ENCODE data around the gene MT1G.
"Not testable (repeated sequence)": the region's sequence is repeated elsewhere in the genome, so short reads cannot be mapped to it uniquely, and the experiment has no call there.

MT1G gene

GRCh38 chr16:56667581-56668571, at the start of gene MT1G:
TSS of gene MT1G (minus strand) at chr16:56668065. CDS start at chr16:56667993, 72 bp downstream.
- peak; percentile 52 for DNase-seq

- not testable (repeated sequence) for DNase-seq
These were observed 49.7 kb upstream of the MT1G start for GRCh38 chr16:56717532-56717931.

GRCh38 chr16:56716761-56717160, 48.9 kb upstream of the MT1G start:
- DNase-seq: no peak

GRCh38 chr16:56715126-56715525, 47.3 kb upstream of the MT1G start:
- no peak for DNase-seq

- no peak for DNase-seq
These were observed 45.9 kb upstream of the MT1G start for GRCh38 chr16:56713794-56714193.

- no peak for DNase-seq
These were observed 44.0 kb upstream of the MT1G start for GRCh38 chr16:56711862-56712261.

GRCh38 chr16:56710181-56710737, 42.4 kb upstream of the MT1G start:
- DNase-seq: no peak

- no peak for DNase-seq
These were observed 41.7 kb upstream of the MT1G start for GRCh38 chr16:56709443-56710040.

- no peak for DNase-seq
These were observed 40.9 kb upstream of the MT1G start for GRCh38 chr16:56708525-56709442.

- no peak for DNase-seq
These were observed 35.0 kb upstream of the MT1G start for GRCh38 chr16:56702836-56703235.

- no peak for DNase-seq
These were observed 33.7 kb upstream of the MT1G start for GRCh38 chr16:56701534-56701933.

- no peak for DNase-seq
These were observed 32.8 kb upstream of the MT1G start for GRCh38 chr16:56700631-56701030.

GRCh38 chr16:56700195-56700594, 32.3 kb upstream of the MT1G start:
- no peak for DNase-seq

GRCh38 chr16:56697456-56698155, 29.7 kb upstream of the MT1G start:
- no peak for DNase-seq

GRCh38 chr16:56695246-56695645, 27.4 kb upstream of the MT1G start:
- DNase-seq: no peak

- DNase-seq: no peak
These were observed 24.0 kb upstream of the MT1G start for GRCh38 chr16:56691885-56692284.

GRCh38 chr16:56690420-56691122, 22.7 kb upstream of the MT1G start:
- no peak for DNase-seq

- no peak for DNase-seq
These were observed 21.3 kb upstream of the MT1G start for GRCh38 chr16:56689171-56689570.

- DNase-seq: no peak
These were observed 20.9 kb upstream of the MT1G start for GRCh38 chr16:56688762-56689161.

GRCh38 chr16:56686758-56687157, 18.9 kb upstream of the MT1G start:
- no peak for DNase-seq

GRCh38 chr16:56684926-56685590, 17.2 kb upstream of the MT1G start:
- no peak for DNase-seq
